HEK293 (cell line): ENCODE data around the gene UBXN10.

Experiments
- CTCF ChIA-PET: fragments of 350-600 bp; formaldehyde crosslinking; extraction: SDS; loops from one replicate; lab custom pipeline; 2021; ENCODE audit warnings: antibody characterized with exemption; lab: Yijun Ruan, JAX
- POLR2A ChIA-PET: fragments of 300-600 bp; formaldehyde crosslinking; extraction: SDS; loops from one replicate; lab custom pipeline; 2020; ENCODE audit warnings: antibody characterized with exemption, inconsistent platforms; lab: Yijun Ruan, JAX
- H3K27ac ChIP-seq: fragments of 200-500 bp; sonication (Bioruptor generic); 2 replicates; pipeline ENCODE4 v1.5.1; 2014; ENCODE audit warnings: low read depth, low read length, control low read depth, inconsistent platforms; ENCODE audit errors: extremely low read depth
- H3K36me3 ChIP-seq, 2 experiments: fragments of 200-500 bp in 1 of 2; sonication (Bioruptor generic) in 1 of 2; 1 replicate in 1 of 2; 2 replicates in 1 of 2; pipeline ENCODE4 v1.5.1; 2014 to 2017; ENCODE audit warnings: inconsistent platforms in 2 of 2, low read length in 2 of 2; ENCODE audit not compliant: control insufficient read depth in 2 of 2, insufficient read depth in 1 of 2
- H3K4me1 ChIP-seq: fragments of 200-500 bp; sonication (Bioruptor generic); 2 replicates; pipeline ENCODE4 v1.5.1; 2014; ENCODE audit warnings: mild to moderate bottlenecking, low read length, inconsistent platforms; ENCODE audit not compliant: control insufficient read depth, insufficient read depth
- H3K4me3 ChIP-seq: 2 replicates; pipeline ENCODE4 v1.5.1; 2011; ENCODE audit warnings: low read depth, mild to moderate bottlenecking, control low read depth, low read length, moderate library complexity
- H3K9me3 ChIP-seq: fragments of 200-500 bp; sonication (Bioruptor generic); 2 replicates; pipeline ENCODE4 v1.5.1; 2014; ENCODE audit warnings: low read depth, low read length, inconsistent platforms; ENCODE audit not compliant: control insufficient read depth, insufficient read depth
- AEBP2 ChIP-seq: fragments of 450-650 bp; formaldehyde crosslinking; IDR thresholded peaks from 2 replicates; pipeline ENCODE4 v1.5.1; 2016; ENCODE audit warnings: missing biosample characterization, missing genetic modification characterization, borderline replicate concordance
- HIC1 ChIP-seq: fragments of 450-650 bp; formaldehyde crosslinking; IDR thresholded peaks from 2 replicates; pipeline ENCODE4 v1.5.1; 2016; ENCODE audit warnings: missing biosample characterization, missing genetic modification characterization
- KLF1 ChIP-seq: fragments of 450-650 bp; formaldehyde crosslinking; IDR thresholded peaks from 2 replicates; pipeline ENCODE4 v1.5.1; 2016; ENCODE audit warnings: missing biosample characterization, missing genetic modification characterization
- TCF7L2 ChIP-seq: IDR thresholded peaks from 2 replicates; pipeline ENCODE4 v1.6.1; 2011; ENCODE audit warnings: low read depth, mild to moderate bottlenecking, inconsistent platforms, low read length, moderate library complexity, borderline replicate concordance
- TSHZ1 ChIP-seq: fragments of 450-650 bp; formaldehyde crosslinking; IDR thresholded peaks from 2 replicates; pipeline ENCODE4 v1.5.1; 2016; ENCODE audit warnings: missing biosample characterization, missing genetic modification characterization, borderline replicate concordance
- ZBTB20 ChIP-seq: fragments of 450-650 bp; formaldehyde crosslinking; IDR thresholded peaks from 2 replicates; pipeline ENCODE4 v1.5.1; 2016; ENCODE audit warnings: missing biosample characterization, missing genetic modification characterization
- ZFP69B ChIP-seq: fragments of 450-650 bp; formaldehyde crosslinking; IDR thresholded peaks from 2 replicates; pipeline ENCODE4 v1.5.1; 2016; ENCODE audit warnings: missing biosample characterization, missing genetic modification characterization
- ZNF157 ChIP-seq: fragments of 450-650 bp; formaldehyde crosslinking; IDR thresholded peaks from 2 replicates; pipeline ENCODE4 v1.5.1; 2016; ENCODE audit warnings: missing biosample characterization, missing genetic modification characterization
- ZNF2 ChIP-seq: fragments of 450-650 bp; formaldehyde crosslinking; IDR thresholded peaks from 2 replicates; pipeline ENCODE4 v1.5.1; 2016; ENCODE audit warnings: missing biosample characterization, missing genetic modification characterization
- ZNF274 ChIP-seq, 2 experiments: fragments of 200-500 bp in 1 of 2; fragments of 450-650 bp in 1 of 2; sonication (Bioruptor generic) in 1 of 2; formaldehyde crosslinking in 1 of 2; IDR thresholded peaks; 2 replicates each; pipeline versions ENCODE4 v1.5.1 to v1.6.1; 2014 to 2016; ENCODE audit warnings: borderline replicate concordance in 1 of 2, inconsistent platforms in 1 of 2, low read length in 1 of 2, missing biosample characterization in 1 of 2, missing genetic modification characterization in 1 of 2
- ZNF311 ChIP-seq: fragments of 450-650 bp; formaldehyde crosslinking; IDR thresholded peaks from 2 replicates; pipeline ENCODE4 v1.5.1; 2017; ENCODE audit warnings: missing biosample characterization, missing genetic modification characterization, borderline replicate concordance
- ZNF341 ChIP-seq: fragments of 450-650 bp; formaldehyde crosslinking; IDR thresholded peaks from 2 replicates; pipeline ENCODE4; 2016; ENCODE audit warnings: low read depth, missing biosample characterization, missing genetic modification characterization
- ZNF398 ChIP-seq: fragments of 450-650 bp; formaldehyde crosslinking; IDR thresholded peaks from 2 replicates; pipeline ENCODE4 v1.5.1; 2017; ENCODE audit warnings: missing biosample characterization, missing genetic modification characterization
- ZNF449 ChIP-seq: fragments of 450-650 bp; formaldehyde crosslinking; IDR thresholded peaks from 2 replicates; pipeline ENCODE4 v1.5.1; 2017; ENCODE audit warnings: missing biosample characterization, mild to moderate bottlenecking, missing genetic modification characterization, moderate library complexity
- ZNF518A ChIP-seq: fragments of 450-650 bp; formaldehyde crosslinking; conservative IDR thresholded peaks from 2 replicates; pipeline ENCODE4 v1.5.1; 2016; ENCODE audit warnings: low read depth, missing biosample characterization, missing genetic modification characterization
- ZNF529 ChIP-seq: fragments of 450-650 bp; formaldehyde crosslinking; IDR thresholded peaks from 2 replicates; pipeline ENCODE4 v1.5.1; 2017; ENCODE audit warnings: missing genetic modification characterization, missing biosample characterization; ENCODE audit not compliant: insufficient replicate concordance
- ZNF544 ChIP-seq: fragments of 450-650 bp; formaldehyde crosslinking; IDR thresholded peaks from 2 replicates; pipeline ENCODE4 v1.5.0; 2017; ENCODE audit warnings: missing biosample characterization, missing genetic modification characterization
- ZNF558 ChIP-seq: fragments of 450-650 bp; formaldehyde crosslinking; IDR thresholded peaks from 2 replicates; pipeline ENCODE4 v1.5.1; 2016; ENCODE audit warnings: missing biosample characterization, missing genetic modification characterization
- ZNF561 ChIP-seq: fragments of 450-650 bp; IDR thresholded peaks from 2 replicates; pipeline ENCODE4 v1.5.1; 2018; ENCODE audit warnings: missing biosample characterization, missing genetic modification characterization, borderline replicate concordance

UBXN10 gene

GRCh38 chr1:20150969-20151368 lies 34.9 kb upstream of the UBXN10 start:
- CTCF ChIA-PET: interaction anchor here (0.6 to 6.0 kb wide), 10 partner anchors 16 to 387 kb away, joined by 3 to 53 read pairs (median 4); no protein-coding TSS in a partner anchor
- POLR2A ChIA-PET: no interaction called here
- Histone ChIP-seq H3K27ac (no peak overlapping the region), H3K4me1 (no peaks in the 10 kb centered on the region), H3K9me3 (no peaks in the 10 kb centered on the region), H3K36me3 (no peaks in the 10 kb centered on the region), H3K4me3 (no peak overlapping the region)
- TF ChIP-seq ZNF561 (tag by site-specific recombination) (no peak), ZNF157 (tag by site-specific recombination) (no peak), ZNF529 (tag by site-specific recombination) (no peak), ZNF558 (tag by site-specific recombination) (no peak), AEBP2 (no peak), ZNF311 (tag by site-specific recombination) (no peak), ZNF518A (tag by site-specific recombination) (no peak), ZNF449 (tag by site-specific recombination) (no peak), ZNF2 (tag by site-specific recombination) (no peak), HIC1 (no peak), ZNF544 (no peak), KLF1 (no peak), ZBTB20 (no peak), TSHZ1 (tag by site-specific recombination) (no peak), ZNF274 (IDR thresholded peaks at IDR 0.05; ENCODE audit: low read length) (no peak), ZNF274 (tag by site-specific recombination; IDR thresholded peaks at IDR 0.05; ENCODE audit: borderline replicate concordance) (no peak), TCF7L2 (no peak), ZNF341 (tag by site-specific recombination) (no peak), ZNF398 (tag by site-specific recombination) (no peak), ZFP69B (tag by site-specific recombination) (no peak)
